ENCODE data around the gene TRIM15. TPM values are rescaled to one million over a fixed set of nuclear protein-coding genes. Genes with fewer than 3 reads are reported as not detected.
A peak's percentile ranks its signal among the peaks of the same experiment; 100 is the strongest.

TRIM15 gene
- total and polyA plus RNA-seq, 9 of the 15 experiments (the other 6 are each of a cell fraction or from before 2014, with no cell fraction given), result 0.06 to 2.6 (median 0.83) TPM

DNA sequence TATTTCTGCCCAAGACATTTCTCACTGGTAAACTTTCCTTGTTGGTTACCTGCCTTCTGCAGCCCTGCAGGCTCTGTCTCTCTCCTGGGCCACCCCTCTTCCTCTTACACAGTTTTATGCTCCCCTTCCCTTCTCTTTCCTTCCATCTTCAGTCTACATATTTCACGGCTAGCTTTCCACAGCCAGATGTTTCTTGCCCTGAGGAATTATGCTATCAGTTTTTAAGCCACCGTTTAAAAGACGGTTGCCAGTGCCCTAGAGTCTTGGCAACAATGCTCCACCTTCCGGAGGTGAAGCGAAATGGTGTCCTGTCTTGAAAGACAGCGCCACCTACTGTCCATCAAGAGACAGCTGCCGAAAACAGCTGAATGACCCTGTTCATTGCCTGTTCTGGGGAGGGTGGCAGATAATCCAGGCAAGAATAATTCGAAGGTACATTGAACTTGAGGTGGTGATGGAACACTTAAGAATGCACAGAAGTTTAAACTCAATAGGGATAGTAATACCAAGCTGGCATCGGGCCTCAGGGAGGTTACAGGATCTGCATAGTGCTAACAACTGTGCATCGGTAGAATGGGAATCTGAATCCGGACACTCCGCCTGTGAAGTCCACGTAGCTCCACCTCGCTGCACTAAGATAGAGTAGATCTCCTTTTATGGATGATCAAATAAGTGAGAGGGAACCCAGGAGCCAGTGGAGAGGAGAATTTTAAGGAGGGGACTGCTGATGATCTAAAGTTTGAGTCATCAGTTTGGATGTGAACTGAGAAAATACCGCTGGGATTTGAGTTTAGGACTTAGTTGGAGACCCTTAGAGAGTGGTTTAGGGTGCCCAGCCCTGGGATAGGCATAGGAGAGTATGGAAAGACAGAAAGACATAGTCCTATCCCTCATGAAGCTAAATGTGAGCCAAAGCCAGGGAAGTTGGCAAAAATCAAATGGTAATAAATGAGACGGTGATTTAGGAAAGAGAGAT, 32.2 kb upstream of the TRIM15 start (continued):
- TF ChIP-seq CTCFL (IDR thresholded peaks at IDR 0.05; ENCODE audit: borderline replicate concordance, insufficient read depth, low read depth, low read length, poor library complexity, severe bottlenecking), result peak; percentile 90
- 0 out of 2 replicates have a peak, but pooled peaks have one; percentile 14 for TF ChIP-seq FOXO4 (CRISPR knock-in tag; IDR thresholded peaks at IDR 0.05)
- TF ChIP-seq ZBTB26 (CRISPR knock-in tag; IDR thresholded peaks at IDR 0.05), result 0 out of 2 replicates have a peak, but pooled peaks have one; percentile 47
- TF ChIP-seq FUS (optimal IDR thresholded peaks at IDR 0.05; ENCODE audit: low read depth, low read length), result no peak
- TF ChIP-seq GABPB2 (CRISPR knock-in tag; conservative IDR thresholded peaks at IDR 0.05), result no peak
- TF ChIP-seq ZNF644 (tag; IDR thresholded peaks at IDR 0.05; ENCODE audit: low read depth), result no peak
- TF ChIP-seq FOXK1 (CRISPR knock-in tag; IDR thresholded peaks at IDR 0.05; ENCODE audit: borderline replicate concordance), result peak; percentile 72; the same call in 1 of the 2 replicates
- TF ChIP-seq EP300 (IDR thresholded peaks at IDR 0.05; ENCODE audit: low read length), result peak; percentile 9; the same call in 1 of the 2 replicates
- peak; percentile 62; the same call in 1 of the 2 replicates for TF ChIP-seq CC2D1A (IDR thresholded peaks at IDR 0.05)
- TF ChIP-seq RFX1 (IDR thresholded peaks at IDR 0.05), result peak; percentile 50
- peak; percentile 62 for TF ChIP-seq DACH1 (IDR thresholded peaks at IDR 0.05; ENCODE audit: partially characterized antibody)
- TF ChIP-seq ZBTB11 (CRISPR knock-in tag; IDR thresholded peaks at IDR 0.05), result no peak
- TF ChIP-seq PKNOX1 (IDR thresholded peaks at IDR 0.05), result peak; percentile 77
- 0 out of 4 replicates have a peak, but pooled peaks of 1 of the 2 experiments have one; percentile 15 for TF ChIP-seq FOXK2 (conservative IDR thresholded peaks at IDR 0.05 in 1 of 2, IDR thresholded peaks at IDR 0.05 in 1 of 2; ENCODE audit: low read depth in 2 of 2)
- 0 out of 4 replicates have a peak, but pooled peaks of 1 of the 2 experiments have one; percentile 42 for TF ChIP-seq ARNT (IDR thresholded peaks at IDR 0.05)

All from K562 (cell line).